GM23248 (cell line): Measurements from ENCODE around the gene KIF23. TPM values are rescaled to one million over a fixed set of nuclear protein-coding genes. Genes with fewer than 3 reads are reported as not detected.

Experiments
- DNase-seq: peaks from one replicate; pipeline ENCODE4 v3.0.0-alpha.2; 2015
- H2AFZ ChIP-seq: fragments of 200-600 bp; sonication (generic); 2 replicates; pipeline ENCODE4 v1.6.1; 2016; ENCODE audit warnings: antibody characterized with exemption
- H3F3A ChIP-seq: fragments of 200-600 bp; sonication (generic); 2 replicates; pipeline ENCODE4 v1.6.1; 2016; ENCODE audit warnings: mild to moderate bottlenecking, antibody characterized with exemption, mixed run types; ENCODE audit not compliant: insufficient read depth
- H3K27ac ChIP-seq: fragments of 200-600 bp; sonication (generic); 2 replicates; pipeline ENCODE4 v1.5.1; 2016; ENCODE audit warnings: mild to moderate bottlenecking
- H3K27me3 ChIP-seq: fragments of 200-600 bp; sonication (generic); replicated peaks from 2 replicates; pipeline ENCODE4 v1.6.1; 2016; ENCODE audit warnings: mild to moderate bottlenecking; ENCODE audit not compliant: insufficient read depth
- H3K36me3 ChIP-seq: fragments of 200-600 bp; sonication (generic); 2 replicates; pipeline ENCODE4 v1.6.1; 2016; ENCODE audit warnings: low read depth, mild to moderate bottlenecking
- H3K4me1 ChIP-seq: fragments of 200-600 bp; sonication (generic); 2 replicates; pipeline ENCODE4 v1.6.1; 2016; ENCODE audit warnings: mild to moderate bottlenecking; ENCODE audit not compliant: insufficient read depth
- H3K4me2 ChIP-seq: fragments of 200-600 bp; sonication (generic); one replicate; pipeline ENCODE4 v1.6.1; 2016; ENCODE audit warnings: mild to moderate bottlenecking; ENCODE audit not compliant: unreplicated experiment
- H3K4me3 ChIP-seq: fragments of 200-600 bp; sonication (generic); 2 replicates; pipeline ENCODE4 v1.5.1; 2016; ENCODE audit warnings: mild to moderate bottlenecking
- H3K79me2 ChIP-seq: fragments of 200-600 bp; sonication (generic); 2 replicates; pipeline ENCODE4 v1.6.1; 2016; ENCODE audit warnings: mild to moderate bottlenecking; ENCODE audit not compliant: insufficient read depth
- H3K9ac ChIP-seq: fragments of 200-600 bp; sonication (generic); 2 replicates; pipeline ENCODE4 v1.6.1; 2016; ENCODE audit warnings: mild to moderate bottlenecking
- H3K9me2 ChIP-seq: fragments of 200-600 bp; sonication (generic); 2 replicates; pipeline ENCODE4 v1.6.1; 2016; ENCODE audit warnings: mixed run types, mild to moderate bottlenecking, moderate library complexity; ENCODE audit not compliant: insufficient read depth
- H3K9me3 ChIP-seq: fragments of 200-600 bp; sonication (generic); one replicate; pipeline ENCODE4 v1.6.1; 2017; ENCODE audit warnings: low read depth
- H4K20me1 ChIP-seq: fragments of 200-600 bp; sonication (generic); 2 replicates; pipeline ENCODE4 v1.6.0; 2016; ENCODE audit not compliant: insufficient read depth
- EZH2 ChIP-seq: fragments of 200-600 bp; sonication (generic); IDR thresholded peaks from 2 replicates; pipeline ENCODE4 v1.6.1; 2018; ENCODE audit warnings: antibody characterized with exemption, mild to moderate bottlenecking; ENCODE audit not compliant: insufficient read depth, poor library complexity, severe bottlenecking
- EZH2phosphoT487 ChIP-seq: fragments of 200-600 bp; sonication (generic); IDR thresholded peaks from 2 replicates; pipeline ENCODE4 v1.6.1; 2018; ENCODE audit warnings: antibody characterized with exemption, moderate library complexity, mild to moderate bottlenecking, low read depth; ENCODE audit not compliant: insufficient read depth
- WGBS, 2 experiments: methylation state at CpG; one replicate each; pipeline ENCODE4 v1.1.6; 2015 to 2017; ENCODE audit warnings: low lambda C conversion rate in 2 of 2, low coverage in 1 of 2; ENCODE audit errors: missing lambda C conversion rate in 2 of 2; 5-methylcytosine and 5-hydroxymethylcytosine counted together
- in situ Hi-C: fragments of 300-500 bp; cut with MboI; formaldehyde crosslinking; loops from 2 replicates; pipeline ENCODE4 v1.15.0; 2020
- polyA plus RNA-seq: library from polyadenylated mRNA; unstranded; fragments of >200 nt; fragmentation: Nextera tagmentation; extraction: Ambion mirVana; gene quantifications from 2 replicates; pipeline ENCODE4 v1.2.1, GENCODE V29; 2016
- total RNA-seq: library from RNA; depleted of rRNA; stranded (reverse); fragments of >200 nt; shearing (Covaris generic); gene quantifications from 2 replicates; pipeline ENCODE4 v1.2.3, GENCODE V29; 2014

Gene KIF23
- total and polyA plus RNA-seq, 2 experiments from 2014 or later = 28.8 to 29.4 TPM

- Histone ChIP-seq H3K4me1 (peaks cover 22% of the 10 kb centered on the region), H3K9me3 (no peaks in the 10 kb centered on the region), H3K27me3 (no peaks in the 10 kb centered on the region), H3K4me2 (no peak overlapping the region), H3K9me2 (no peaks in the 10 kb centered on the region), H3K79me2 (no peaks in the 10 kb centered on the region), H3K36me3 (no peaks in the 10 kb centered on the region), H3K9ac (no peak overlapping the region), H2AFZ (no peak overlapping the region), H3F3A (no peaks in the 10 kb centered on the region), H3K4me3 (no peak overlapping the region), H4K20me1 (no peaks in the 10 kb centered on the region), H3K27ac (no peak overlapping the region)
- 89 to 93% methylated on average over 6 to 7 of the region's 7 CpGs for WGBS, 2 experiments
- TF ChIP-seq EZH2 (no peak), EZH2phosphoT487 (no peak)
- DNase-seq = no peak
- in situ Hi-C loops = loop anchor here (25.0 kb wide), 1 partner anchor 327 kb away; no protein-coding TSS in a partner anchor
These were observed 24.7 kb upstream of the KIF23 start for GRCh38 chr15:69389426-69389825.

GRCh38 chr15:69390575-69390974, 23.6 kb upstream of the KIF23 start:
- 0 to 9% methylated on average over 2 of the region's 2 CpGs for WGBS, 2 experiments
- in situ Hi-C loops = loop anchor here (25.0 kb wide), 1 partner anchor 328 kb away; no protein-coding TSS in a partner anchor
- peak; percentile 94 for DNase-seq

GRCh38 chr15:69391046-69391757, 22.9 kb upstream of the KIF23 start:
- 82 to 92% methylated on average over 11 of the region's 11 CpGs for WGBS, 2 experiments
- in situ Hi-C loops = loop anchor here (25.0 kb wide), 1 partner anchor 329 kb away; no protein-coding TSS in a partner anchor
- Histone ChIP-seq H2AFZ (no peak overlapping the region), H3K9me3 (no peaks in the 10 kb centered on the region), H3K27ac (peak overlapping the region; percentile 69), H3K9me2 (no peaks in the 10 kb centered on the region), H4K20me1 (no peaks in the 10 kb centered on the region), H3K9ac (peak overlapping the region; percentile 59), H3K27me3 (no peaks in the 10 kb centered on the region), H3K79me2 (no peaks in the 10 kb centered on the region), H3F3A (no peaks in the 10 kb centered on the region), H3K36me3 (no peaks in the 10 kb centered on the region), H3K4me2 (peak overlapping the region; percentile 57), H3K4me3 (no peak overlapping the region), H3K4me1 (peaks cover 22% of the 10 kb centered on the region)
- peak; percentile 10 for DNase-seq
- no peak for TF ChIP-seq EZH2

More at GRCh38 chr15:69390575-69390974, 23.6 kb upstream of the KIF23 start:
- H3K36me3 ChIP-seq = no peaks in the 10 kb centered on the region
- H2AFZ ChIP-seq = no peak overlapping the region
- TF ChIP-seq EZH2phosphoT487 (no peak), EZH2 (no peak)
- no peaks in the 10 kb centered on the region for H3K79me2 ChIP-seq
- H3K9me2 ChIP-seq = no peaks in the 10 kb centered on the region
- peak overlapping the region; percentile 59 for H3K9ac ChIP-seq
- H4K20me1 ChIP-seq = no peaks in the 10 kb centered on the region
- H3K4me3 ChIP-seq = no peak overlapping the region
- no peaks in the 10 kb centered on the region for H3K9me3 ChIP-seq
- H3K4me2 ChIP-seq = peak overlapping the region; percentile 57
- H3K4me1 ChIP-seq = peaks cover 22% of the 10 kb centered on the region
- H3K27ac ChIP-seq = peak overlapping the region; percentile 69
- H3F3A ChIP-seq = no peaks in the 10 kb centered on the region
- no peaks in the 10 kb centered on the region for H3K27me3 ChIP-seq

GRCh38 chr15:69392352-69392751, 21.8 kb upstream of the KIF23 start:
- WGBS, 2 experiments = 57% methylated on average over 4 of the region's 4 CpGs

More at GRCh38 chr15:69392352-69392751, 21.8 kb upstream of the KIF23 start:
- TF ChIP-seq EZH2 (no peak), EZH2phosphoT487 (no peak)
- H3K79me2 ChIP-seq = no peaks in the 10 kb centered on the region
- in situ Hi-C loops = loop anchor here (25.0 kb wide), 1 partner anchor 330 kb away; no protein-coding TSS in a partner anchor
- H3K27ac ChIP-seq = no peak overlapping the region
- no peaks in the 10 kb centered on the region for H3F3A ChIP-seq
- H3K4me1 ChIP-seq = peaks cover 22% of the 10 kb centered on the region
- H2AFZ ChIP-seq = no peak overlapping the region
- no peaks in the 10 kb centered on the region for H4K20me1 ChIP-seq
- no peaks in the 10 kb centered on the region for H3K27me3 ChIP-seq
- H3K36me3 ChIP-seq = no peaks in the 10 kb centered on the region
- no peak for DNase-seq
- no peaks in the 10 kb centered on the region for H3K9me3 ChIP-seq
- H3K4me3 ChIP-seq = no peak overlapping the region
- H3K4me2 ChIP-seq = no peak overlapping the region
- H3K9me2 ChIP-seq = no peaks in the 10 kb centered on the region
- no peak overlapping the region for H3K9ac ChIP-seq
